HTERT RPE-1 (cell line): ENCODE data around the gene HLX.

Source experiments
- in situ Hi-C: fragments of 300-500 bp; cut with MboI; formaldehyde crosslinking; loops from 4 replicates; pipeline ENCODE4 v1.14.3; 2020; ENCODE audit warnings: low sequenced_read_pairs

Gene HLX

GRCh38 chr1:220894025-220894923, 15.0 kb downstream of the HLX start:
- in situ Hi-C loops = no loop called here

- in situ Hi-C loops = no loop called here
Observed at GRCh38 chr1:220894924-220895256, 15.6 kb downstream of the HLX start.

GRCh38 chr1:220895412-220895946, 16.2 kb downstream of the HLX start:
- in situ Hi-C loops = no loop called here

GRCh38 chr1:220896092-220896491, 16.8 kb downstream of the HLX start:
- in situ Hi-C loops = no loop called here

- in situ Hi-C loops = no loop called here
Observed at GRCh38 chr1:220900842-220901241, 21.6 kb downstream of the HLX start.

- in situ Hi-C loops = no loop called here
Observed at GRCh38 chr1:220901881-220902280, 22.6 kb downstream of the HLX start.

GRCh38 chr1:220902916-220903315, 23.7 kb downstream of the HLX start:
- in situ Hi-C loops = no loop called here

GRCh38 chr1:220904876-220905275, 25.6 kb downstream of the HLX start:
- in situ Hi-C loops = no loop called here

- in situ Hi-C loops = no loop called here
Observed at GRCh38 chr1:220905650-220906560, 26.7 kb downstream of the HLX start.

GRCh38 chr1:220906561-220907334, 27.5 kb downstream of the HLX start:
- in situ Hi-C loops = no loop called here

- in situ Hi-C loops = no loop called here
Observed at GRCh38 chr1:220908757-220909156, 29.5 kb downstream of the HLX start.

GRCh38 chr1:220910021-220910420, 30.8 kb downstream of the HLX start:
- in situ Hi-C loops = no loop called here

- in situ Hi-C loops = no loop called here
Observed at GRCh38 chr1:220914283-220915116, 35.3 kb downstream of the HLX start.

- in situ Hi-C loops = no loop called here
Observed at GRCh38 chr1:220915117-220915440, 35.8 kb downstream of the HLX start.

GRCh38 chr1:220915954-220916353, 36.7 kb downstream of the HLX start:
- in situ Hi-C loops = no loop called here

- in situ Hi-C loops = no loop called here
Observed at GRCh38 chr1:220917101-220917500, 37.9 kb downstream of the HLX start.

- in situ Hi-C loops = no loop called here
Observed at GRCh38 chr1:220917535-220918209, 38.4 kb downstream of the HLX start.

GRCh38 chr1:220918285-220918951, 39.2 kb downstream of the HLX start:
- in situ Hi-C loops = no loop called here

- in situ Hi-C loops = no loop called here
Observed at GRCh38 chr1:220920967-220921366, 41.7 kb downstream of the HLX start.
